Stimulated activated CD8-positive, alpha-beta memory T cell treated with anti-CD3 and anti-CD28 coated beads, Interleukin-12 subunit alpha, Interleukin-12 subunit beta, amount 100 ng/mL, for 1 hour (primary cell): ENCODE data around the gene AXDND1.
"Not testable (repeated sequence)": the region's sequence is repeated elsewhere in the genome, so short reads cannot be mapped to it uniquely, and the experiment has no call there.

ENCODE experiments used
- DNase-seq: peaks from one replicate; pipeline ENCODE4 v3.0.0-alpha.2; 2020; ENCODE audit warnings: low read depth

Gene AXDND1

GRCh38 chr1:179369751-179370341, 4.1 kb downstream of the AXDND1 start:
- peak; percentile 8 for DNase-seq

GRCh38 chr1:179372160-179372559, 6.4 kb downstream of the AXDND1 start:
- DNase-seq, result no peak

GRCh38 chr1:179376223-179376622, 10.5 kb downstream of the AXDND1 start:
- no peak for DNase-seq

- no peak for DNase-seq
These were observed 14.5 kb downstream of the AXDND1 start for GRCh38 chr1:179380299-179380698.

- DNase-seq, result no peak
These were observed 18.3 kb downstream of the AXDND1 start for GRCh38 chr1:179384027-179384426.

- DNase-seq, result no peak
These were observed 19.7 kb downstream of the AXDND1 start for GRCh38 chr1:179385510-179385909.

- no peak for DNase-seq
These were observed 27.9 kb downstream of the AXDND1 start for GRCh38 chr1:179393721-179394120.

- not testable (repeated sequence) for DNase-seq
These were observed 33.6 kb downstream of the AXDND1 start for GRCh38 chr1:179399399-179399798.

- DNase-seq, result not testable (repeated sequence)
These were observed 52.0 kb downstream of the AXDND1 start for GRCh38 chr1:179417760-179418159.

GRCh38 chr1:179418706-179419105, 52.9 kb downstream of the AXDND1 start:
- DNase-seq, result not testable (repeated sequence)

- DNase-seq, result no peak
These were observed 58.8 kb downstream of the AXDND1 start for GRCh38 chr1:179424610-179425009.

- no peak for DNase-seq
These were observed 59.4 kb downstream of the AXDND1 start for GRCh38 chr1:179425186-179425585.

- no peak for DNase-seq
These were observed 71.4 kb downstream of the AXDND1 start for GRCh38 chr1:179437171-179437570.

- not testable (repeated sequence) for DNase-seq
These were observed 73.9 kb downstream of the AXDND1 start for GRCh38 chr1:179439646-179440045.

GRCh38 chr1:179440301-179440700, 74.5 kb downstream of the AXDND1 start:
- DNase-seq, result not testable (repeated sequence)

GRCh38 chr1:179440971-179441370, 75.2 kb downstream of the AXDND1 start:
- no peak for DNase-seq

- DNase-seq, result no peak
These were observed 75.7 kb downstream of the AXDND1 start for GRCh38 chr1:179441501-179441900.

- not testable (repeated sequence) for DNase-seq
These were observed 77.1 kb downstream of the AXDND1 start for GRCh38 chr1:179442846-179443245.

- DNase-seq, result no peak
These were observed 79.8 kb downstream of the AXDND1 start for GRCh38 chr1:179445593-179445992.

- no peak for DNase-seq
These were observed 81.7 kb downstream of the AXDND1 start for GRCh38 chr1:179447489-179447888.

GRCh38 chr1:179448437-179449149, 82.8 kb downstream of the AXDND1 start:
- no peak for DNase-seq

- not testable (repeated sequence) for DNase-seq
These were observed 93.9 kb downstream of the AXDND1 start for GRCh38 chr1:179459606-179460206.

- DNase-seq, result not testable (repeated sequence)
These were observed 99.9 kb downstream of the AXDND1 start for GRCh38 chr1:179465661-179466060.
